ENCODE results near the gene HMGCL.
"Not testable (repeated sequence)": the region's sequence is repeated elsewhere in the genome, so short reads cannot be mapped to it uniquely, and the experiment has no call there.

Gene HMGCL

GRCh38 chr1:23845163-23845562 lies 19.9 kb upstream of the HMGCL start:
- no peak overlapping the region for H3K4me3 Mint-ChIP-seq
- no peaks in the 10 kb centered on the region for H3K4me1 Mint-ChIP-seq (ENCODE audit: low read depth)
- H3K36me3 Mint-ChIP-seq (ENCODE audit: low read depth) = peaks cover 26% of the 10 kb centered on the region
- H3K27me3 Mint-ChIP-seq (ENCODE audit: low read depth) = no peaks in the 10 kb centered on the region
- H3K27ac Mint-ChIP-seq = no peak overlapping the region
- peaks cover 8% of the 10 kb centered on the region for H3K9me3 Mint-ChIP-seq

- Mint-ChIP-seq H3K27me3 (ENCODE audit: low read depth) (no peaks in the 10 kb centered on the region), H3K4me3 (no peak overlapping the region), H3K9me3 (peaks cover 8% of the 10 kb centered on the region), H3K36me3 (ENCODE audit: low read depth) (peaks cover 26% of the 10 kb centered on the region), H3K4me1 (ENCODE audit: low read depth) (no peaks in the 10 kb centered on the region), H3K27ac (no peak overlapping the region)
Observed at GRCh38 chr1:23843644-23844043, 18.4 kb upstream of the HMGCL start.

- Mint-ChIP-seq H3K27me3 (ENCODE audit: low read depth) (peaks cover 3% of the 10 kb centered on the region), H3K4me3 (peak overlapping the region; percentile 73), H3K4me1 (ENCODE audit: low read depth) (peaks cover 7% of the 10 kb centered on the region), H3K36me3 (ENCODE audit: low read depth) (no peaks in the 10 kb centered on the region), H3K27ac (no peak overlapping the region), H3K9me3 (no peaks in the 10 kb centered on the region)
Observed at GRCh38 chr1:23838401-23838866, 13.2 kb upstream of the HMGCL start.

GRCh38 chr1:23837908-23838307 lies 12.7 kb upstream of the HMGCL start:
- H3K27ac Mint-ChIP-seq = no peak overlapping the region
- H3K9me3 Mint-ChIP-seq = no peaks in the 10 kb centered on the region
- H3K36me3 Mint-ChIP-seq (ENCODE audit: low read depth) = no peaks in the 10 kb centered on the region
- peaks cover 3% of the 10 kb centered on the region for H3K27me3 Mint-ChIP-seq (ENCODE audit: low read depth)
- H3K4me3 Mint-ChIP-seq = peak overlapping the region; percentile 73
- peaks cover 7% of the 10 kb centered on the region for H3K4me1 Mint-ChIP-seq (ENCODE audit: low read depth)

- peaks cover 3% of the 10 kb centered on the region for H3K27me3 Mint-ChIP-seq (ENCODE audit: low read depth)
- H3K4me3 Mint-ChIP-seq = no peak overlapping the region
- peaks cover 7% of the 10 kb centered on the region for H3K4me1 Mint-ChIP-seq (ENCODE audit: low read depth)
- H3K9me3 Mint-ChIP-seq = no peaks in the 10 kb centered on the region
- no peak overlapping the region for H3K27ac Mint-ChIP-seq
- H3K36me3 Mint-ChIP-seq (ENCODE audit: low read depth) = no peaks in the 10 kb centered on the region
Observed at GRCh38 chr1:23836037-23836436, 10.8 kb upstream of the HMGCL start.

- not testable (repeated sequence) for H3K4me3 Mint-ChIP-seq; H3K36me3 Mint-ChIP-seq (ENCODE audit: low read depth); H3K4me1 Mint-ChIP-seq (ENCODE audit: low read depth); H3K27ac Mint-ChIP-seq; H3K27me3 Mint-ChIP-seq (ENCODE audit: low read depth); H3K9me3 Mint-ChIP-seq
Observed at GRCh38 chr1:23834156-23834555, 8.9 kb upstream of the HMGCL start.

- H3K27ac Mint-ChIP-seq = no peak overlapping the region
Observed at GRCh38 chr1:23827717-23828116, 2.5 kb upstream of the HMGCL start.

GRCh38 chr1:23826590-23826989 lies 1.4 kb upstream of the HMGCL start:
- not testable (repeated sequence) for H3K27me3 Mint-ChIP-seq (ENCODE audit: low read depth); H3K9me3 Mint-ChIP-seq; H3K27ac Mint-ChIP-seq; H3K36me3 Mint-ChIP-seq (ENCODE audit: low read depth); H3K4me3 Mint-ChIP-seq
- H3K4me1 Mint-ChIP-seq (ENCODE audit: low read depth) = peaks cover 16% of the 10 kb centered on the region

More at GRCh38 chr1:23827717-23828116, 2.5 kb upstream of the HMGCL start:
- no peaks in the 10 kb centered on the region for H3K9me3 Mint-ChIP-seq
- no peaks in the 10 kb centered on the region for H3K36me3 Mint-ChIP-seq (ENCODE audit: low read depth)
- no peak overlapping the region for H3K4me3 Mint-ChIP-seq
- peaks cover 11% of the 10 kb centered on the region for H3K4me1 Mint-ChIP-seq (ENCODE audit: low read depth)
- H3K27me3 Mint-ChIP-seq (ENCODE audit: low read depth) = peaks cover 4% of the 10 kb centered on the region

- Mint-ChIP-seq H3K27me3 (ENCODE audit: low read depth) (peaks cover 4% of the 10 kb centered on the region), H3K27ac (peak overlapping the region; percentile 88), H3K4me1 (ENCODE audit: low read depth) (peaks cover 16% of the 10 kb centered on the region), H3K9me3 (no peaks in the 10 kb centered on the region), H3K4me3 (peak overlapping the region; percentile 89), H3K36me3 (ENCODE audit: low read depth) (no peaks in the 10 kb centered on the region)
Observed at GRCh38 chr1:23825762-23826522, 713 bp upstream of the HMGCL start.

- H3K4me3 Mint-ChIP-seq = peak overlapping the region; percentile 89
- peaks cover 16% of the 10 kb centered on the region for H3K4me1 Mint-ChIP-seq (ENCODE audit: low read depth)
- H3K36me3 Mint-ChIP-seq (ENCODE audit: low read depth) = no peaks in the 10 kb centered on the region
- H3K27me3 Mint-ChIP-seq (ENCODE audit: low read depth) = peaks cover 4% of the 10 kb centered on the region
- peak overlapping the region; percentile 88 for H3K27ac Mint-ChIP-seq
- H3K9me3 Mint-ChIP-seq = no peaks in the 10 kb centered on the region
Observed at GRCh38 chr1:23824711-23825075, 536 bp downstream of the HMGCL start.

- H3K27me3 Mint-ChIP-seq (ENCODE audit: low read depth) = peaks cover 4% of the 10 kb centered on the region
- no peaks in the 10 kb centered on the region for H3K36me3 Mint-ChIP-seq (ENCODE audit: low read depth)
- peak overlapping the region; percentile 7 for H3K27ac Mint-ChIP-seq
- H3K4me3 Mint-ChIP-seq = peak overlapping the region; percentile 89
- H3K9me3 Mint-ChIP-seq = no peaks in the 10 kb centered on the region
- peaks cover 16% of the 10 kb centered on the region for H3K4me1 Mint-ChIP-seq (ENCODE audit: low read depth)
Observed at GRCh38 chr1:23823767-23824166, 1.5 kb downstream of the HMGCL start.

GRCh38 chr1:23817633-23818032 lies 7.6 kb downstream of the HMGCL start:
- no peak overlapping the region for H3K4me3 Mint-ChIP-seq
- H3K27me3 Mint-ChIP-seq (ENCODE audit: low read depth) = no peaks in the 10 kb centered on the region
- H3K27ac Mint-ChIP-seq = no peak overlapping the region
- H3K9me3 Mint-ChIP-seq = no peaks in the 10 kb centered on the region
- H3K36me3 Mint-ChIP-seq (ENCODE audit: low read depth) = peaks cover 13% of the 10 kb centered on the region
- peaks cover 6% of the 10 kb centered on the region for H3K4me1 Mint-ChIP-seq (ENCODE audit: low read depth)

- Mint-ChIP-seq H3K27me3 (ENCODE audit: low read depth) (no peaks in the 10 kb centered on the region), H3K27ac (no peak overlapping the region), H3K4me3 (no peak overlapping the region), H3K4me1 (ENCODE audit: low read depth) (peaks cover 2% of the 10 kb centered on the region), H3K9me3 (no peaks in the 10 kb centered on the region), H3K36me3 (ENCODE audit: low read depth) (peaks cover 13% of the 10 kb centered on the region)
Observed at GRCh38 chr1:23816906-23817305, 8.3 kb downstream of the HMGCL start.

- Mint-ChIP-seq H3K27me3 (ENCODE audit: low read depth) (no peaks in the 10 kb centered on the region), H3K4me3 (no peak overlapping the region), H3K36me3 (ENCODE audit: low read depth) (peaks cover 15% of the 10 kb centered on the region), H3K4me1 (ENCODE audit: low read depth) (peaks cover under 1% of the 10 kb centered on the region), H3K27ac (no peak overlapping the region), H3K9me3 (no peaks in the 10 kb centered on the region)
Observed at GRCh38 chr1:23816361-23816760, 8.9 kb downstream of the HMGCL start.

- peaks cover 9% of the 10 kb centered on the region for H3K4me1 Mint-ChIP-seq (ENCODE audit: low read depth)
- peaks cover 18% of the 10 kb centered on the region for H3K36me3 Mint-ChIP-seq (ENCODE audit: low read depth)
- no peak overlapping the region for H3K27ac Mint-ChIP-seq
- no peak overlapping the region for H3K4me3 Mint-ChIP-seq
- H3K27me3 Mint-ChIP-seq (ENCODE audit: low read depth) = no peaks in the 10 kb centered on the region
- H3K9me3 Mint-ChIP-seq = no peaks in the 10 kb centered on the region
Observed at GRCh38 chr1:23814016-23814415, 11.2 kb downstream of the HMGCL start.

All from T-helper 1 cell treated with Interleukin-12 subunit alpha and Interleukin-12 subunit beta and Interleukin-4 antibody, amounts not matched to agents 30 μg/mL and 1 μg/mL, for 36 hours (primary cell).